ENCODE measurements around the gene SCYGR1.
"Not testable (repeated sequence)": the region's sequence is repeated elsewhere in the genome, so short reads cannot be mapped to it uniquely, and the experiment has no call there.

- not testable (repeated sequence) for TF ChIP-seq ZNF274 (IDR thresholded peaks at IDR 0.05; ENCODE audit: low read depth, low read length); SUZ12 (IDR thresholded peaks at IDR 0.05; ENCODE audit: extremely low read depth, insufficient read depth, insufficient read length)
Observed at GRCh38 chr2:227364585-227365263, 23.0 kb downstream of the SCYGR1 start.
